ENCODE data around the gene KRCC1. TPM values are rescaled to one million over a fixed set of nuclear protein-coding genes. Genes with fewer than 3 reads are reported as not detected.

KRCC1 gene
- polyA plus RNA-seq, 3 donors = 10.8 to 31.6 (median 24.7) TPM

- intact Hi-C loops (cut with micrococcal nuclease) = no loop called here
- Mint-ChIP-seq H3K27ac (no peak overlapping the region), H3K9me3 (peaks cover 0 to 2% (median 0%) of the 10 kb centered on the region in 7 donors), H3K36me3 (no peaks in the 10 kb centered on the region), H3K4me3 (no peak overlapping the region), H3K27me3 (ENCODE audit: low read depth in 3 of 3) (peaks cover 0 to 3% (median 1%) of the 10 kb centered on the region in 3 donors), H3K4me1 (peaks cover 5% of the 10 kb centered on the region)
- DNase-seq = no peak
- Histone ChIP-seq H3K9me3 (replicated peaks in 1 of 2; ENCODE audit: control insufficient read depth in 1 of 2, insufficient read depth in 1 of 2, low read length in 2 of 2) (no peaks in the 10 kb centered on the region), H3K27me3 (ENCODE audit: control insufficient read depth in 2 of 2, insufficient read depth in 2 of 2, low read length in 2 of 2) (no peaks in the 10 kb centered on the region), H3K27ac (ENCODE audit: low read depth in 1 of 2, low read length in 2 of 2) (no peak overlapping the region), H4K20me1 (ENCODE audit: insufficient read depth, low read length) (no peaks in the 10 kb centered on the region), H3K4me3 (replicated peaks in 1 of 3; ENCODE audit: low read depth in 2 of 3, low read length in 3 of 3) (no peak overlapping the region), H3K36me3 (replicated peaks in 1 of 2; ENCODE audit: control insufficient read depth in 1 of 2, insufficient read depth in 2 of 2, low read length in 2 of 2) (no peaks in the 10 kb centered on the region), H3K79me2 (ENCODE audit: insufficient read depth, low read length) (no peaks in the 10 kb centered on the region), H3K9ac (ENCODE audit: insufficient read depth, low read length, poor library complexity, severe bottlenecking) (no peak overlapping the region), H3K4me2 (replicated peaks; ENCODE audit: extremely low read depth, low read length, poor library complexity, severe bottlenecking) (no peak overlapping the region), H2AFZ (ENCODE audit: insufficient read depth, low read depth, low read length, poor library complexity, severe bottlenecking) (no peak overlapping the region), H3K4me1 (ENCODE audit: control insufficient read depth in 1 of 2, insufficient read depth in 2 of 2, low read length in 2 of 2) (no peaks in the 10 kb centered on the region)
- WGBS (ENCODE audit: insufficient coverage) = 100% methylated on average over 2 of the region's 4 CpGs
- no peak for TF ChIP-seq CTCF (IDR thresholded peaks at IDR 0.05)
Observed at GRCh38 chr2:88066543-88066942, 11.0 kb upstream of the KRCC1 start.

GRCh38 chr2:88061295-88061694, 5.7 kb upstream of the KRCC1 start:
- Histone ChIP-seq H3K4me2 (replicated peaks; ENCODE audit: extremely low read depth, low read length, poor library complexity, severe bottlenecking) (no peak overlapping the region), H3K9ac (ENCODE audit: insufficient read depth, low read length, poor library complexity, severe bottlenecking) (no peak overlapping the region), H3K79me2 (ENCODE audit: insufficient read depth, low read length) (no peaks in the 10 kb centered on the region), H3K4me1 (ENCODE audit: control insufficient read depth in 1 of 2, insufficient read depth in 2 of 2, low read length in 2 of 2) (peaks cover under 1 to 1% of the 10 kb centered on the region in 2 donors), H3K9me3 (replicated peaks in 1 of 2; ENCODE audit: control insufficient read depth in 1 of 2, insufficient read depth in 1 of 2, low read length in 2 of 2) (no peaks in the 10 kb centered on the region), H3K27ac (ENCODE audit: low read depth in 1 of 2, low read length in 2 of 2) (no peak overlapping the region), H3K4me3 (replicated peaks in 1 of 3; ENCODE audit: low read depth in 2 of 3, low read length in 3 of 3) (no peak overlapping the region), H3K27me3 (ENCODE audit: control insufficient read depth in 2 of 2, insufficient read depth in 2 of 2, low read length in 2 of 2) (no peaks in the 10 kb centered on the region), H3K36me3 (replicated peaks in 1 of 2; ENCODE audit: control insufficient read depth in 1 of 2, insufficient read depth in 2 of 2, low read length in 2 of 2) (no peaks in the 10 kb centered on the region), H4K20me1 (ENCODE audit: insufficient read depth, low read length) (no peaks in the 10 kb centered on the region), H2AFZ (ENCODE audit: insufficient read depth, low read depth, low read length, poor library complexity, severe bottlenecking) (no peak overlapping the region)
- Mint-ChIP-seq H3K9me3 (peaks cover 0 to 2% (median 0%) of the 10 kb centered on the region in 7 donors), H3K27ac (no peak overlapping the region), H3K4me1 (peaks cover 13% of the 10 kb centered on the region), H3K4me3 (no peak overlapping the region), H3K36me3 (no peaks in the 10 kb centered on the region), H3K27me3 (ENCODE audit: low read depth in 3 of 3) (peaks cover 0 to 1% (median 0%) of the 10 kb centered on the region in 3 donors)
- intact Hi-C loops (cut with micrococcal nuclease) = loop anchor here in 1 of 2 donors (2.0 to 5.0 kb wide), 2 partner anchors 44 to 100 kb away; partner anchors contain the start of gene RNU2-63P
- no peak for DNase-seq
- WGBS (ENCODE audit: insufficient coverage) = no CpG with 5 or more reads among the region's 3 CpGs
- no peak for TF ChIP-seq CTCF (IDR thresholded peaks at IDR 0.05)
